Measurements from ENCODE around the gene ABHD5.
"Not testable (repeated sequence)": the region's sequence is repeated elsewhere in the genome, so short reads cannot be mapped to it uniquely, and the experiment has no call there.

ABHD5 gene

GRCh38 chr3:43676441-43676840, 14.3 kb upstream of the ABHD5 start:
- no peak for TF ChIP-seq CTCF (conservative IDR thresholded peaks at IDR 0.05; ENCODE audit: low read depth, low read length)
- no peak for DNase-seq (ENCODE audit: low read depth)
- H3K4me3 ChIP-seq (ENCODE audit: low read length) = no peak overlapping the region

- not testable (repeated sequence) for DNase-seq (ENCODE audit: low read depth); H3K4me3 ChIP-seq (ENCODE audit: low read length)
Measured at GRCh38 chr3:43678375-43678774, 12.4 kb upstream of the ABHD5 start.

GRCh38 chr3:43678887-43679449, 11.8 kb upstream of the ABHD5 start:
- not testable (repeated sequence) for H3K4me3 ChIP-seq (ENCODE audit: low read length); DNase-seq (ENCODE audit: low read depth)

GRCh38 chr3:43680857-43681256, 9.9 kb upstream of the ABHD5 start:
- not testable (repeated sequence) for H3K4me3 ChIP-seq (ENCODE audit: low read length); DNase-seq (ENCODE audit: low read depth)

GRCh38 chr3:43684944-43685343, 5.8 kb upstream of the ABHD5 start:
- no peak for TF ChIP-seq CTCF (conservative IDR thresholded peaks at IDR 0.05; ENCODE audit: low read depth, low read length)
- H3K4me3 ChIP-seq (ENCODE audit: low read length) = no peak overlapping the region
- DNase-seq (ENCODE audit: low read depth) = no peak

GRCh38 chr3:43685921-43686320, 4.8 kb upstream of the ABHD5 start:
- TF ChIP-seq CTCF (conservative IDR thresholded peaks at IDR 0.05; ENCODE audit: low read depth, low read length) = no peak

GRCh38 chr3:43686333-43686699, 4.4 kb upstream of the ABHD5 start:
- no peak for TF ChIP-seq CTCF (conservative IDR thresholded peaks at IDR 0.05; ENCODE audit: low read depth, low read length)
- DNase-seq (ENCODE audit: low read depth) = no peak
- no peak overlapping the region for H3K4me3 ChIP-seq (ENCODE audit: low read length)

More at GRCh38 chr3:43685921-43686320, 4.8 kb upstream of the ABHD5 start:
- no peak overlapping the region for H3K4me3 ChIP-seq (ENCODE audit: low read length)
- no peak for DNase-seq (ENCODE audit: low read depth)

- no peak overlapping the region for H3K4me3 ChIP-seq (ENCODE audit: low read length)
- no peak for TF ChIP-seq CTCF (conservative IDR thresholded peaks at IDR 0.05; ENCODE audit: low read depth, low read length)
- no peak for DNase-seq (ENCODE audit: low read depth)
Measured at GRCh38 chr3:43686700-43687498, 3.8 kb upstream of the ABHD5 start.

- no peak overlapping the region for H3K4me3 ChIP-seq (ENCODE audit: low read length)
- TF ChIP-seq CTCF (conservative IDR thresholded peaks at IDR 0.05; ENCODE audit: low read depth, low read length) = no peak
- no peak for DNase-seq (ENCODE audit: low read depth)
Measured at GRCh38 chr3:43687499-43687811, 3.3 kb upstream of the ABHD5 start.
